ENCODE data around the gene HOXA7. TPM values are rescaled to one million over a fixed set of nuclear protein-coding genes. Genes with fewer than 3 reads are reported as not detected.

HOXA7 gene
- total and polyA plus RNA-seq, 2 donors (not counting 1 experiment from before 2014, with no cell fraction given) = 0.37 TPM; not detected in 1

- Histone ChIP-seq H2AFZ (ENCODE audit: insufficient read depth, low read depth, low read length, poor library complexity, severe bottlenecking) (no peak overlapping the region), H3K4me1 (ENCODE audit: control insufficient read depth in 2 of 2, insufficient read depth in 2 of 2, low read length in 2 of 2) (no peaks in the 10 kb centered on the region), H3K27me3 (replicated peaks in 1 of 4; ENCODE audit: control extremely low read depth in 1 of 4, control insufficient read depth in 3 of 4, insufficient read depth in 4 of 4, low read length in 3 of 4) (peaks cover 0 to 7% (median 0%) of the 10 kb centered on the region in 4 experiments), H4K20me1 (ENCODE audit: control insufficient read depth, insufficient read depth, low read length, poor library complexity, severe bottlenecking) (no peaks in the 10 kb centered on the region), H3K27ac (ENCODE audit: low read length in 2 of 2) (no peak overlapping the region), H3K79me2 (ENCODE audit: control insufficient read depth, insufficient read depth, low read length) (no peaks in the 10 kb centered on the region), H3K36me3 (replicated peaks in 1 of 2; ENCODE audit: control extremely low read depth in 1 of 2, control insufficient read depth in 1 of 2, extremely low read depth in 1 of 2, insufficient read depth in 2 of 2, low read length in 1 of 2) (no peaks in the 10 kb centered on the region), H3K9me3 (ENCODE audit: control extremely low read depth in 1 of 3, control insufficient read depth in 2 of 3, insufficient read depth in 1 of 3, low read length in 2 of 3) (peaks cover 0 to 8% (median 0%) of the 10 kb centered on the region in 3 donors), H3K4me2 (replicated peaks; ENCODE audit: low read depth, low read length, poor library complexity, severe bottlenecking) (no peak overlapping the region), H3K4me3 (ENCODE audit: control extremely low read depth in 1 of 5, extremely low read depth in 1 of 5, insufficient read depth in 1 of 5, low read depth in 2 of 5, low read length in 4 of 5) (no peak overlapping the region), H3K9ac (ENCODE audit: low read length) (no peak overlapping the region)
- intact Hi-C loops (cut with micrococcal nuclease) = no loop called here
- Mint-ChIP-seq H3K27me3 (peaks cover 13% of the 10 kb centered on the region), H3K4me3 (no peak overlapping the region), H3K9me3 (ENCODE audit: insufficient read depth) (no peaks in the 10 kb centered on the region), H3K27ac (no peak overlapping the region), H3K4me1 (no peaks in the 10 kb centered on the region)
- TF ChIP-seq, protein P1, sequence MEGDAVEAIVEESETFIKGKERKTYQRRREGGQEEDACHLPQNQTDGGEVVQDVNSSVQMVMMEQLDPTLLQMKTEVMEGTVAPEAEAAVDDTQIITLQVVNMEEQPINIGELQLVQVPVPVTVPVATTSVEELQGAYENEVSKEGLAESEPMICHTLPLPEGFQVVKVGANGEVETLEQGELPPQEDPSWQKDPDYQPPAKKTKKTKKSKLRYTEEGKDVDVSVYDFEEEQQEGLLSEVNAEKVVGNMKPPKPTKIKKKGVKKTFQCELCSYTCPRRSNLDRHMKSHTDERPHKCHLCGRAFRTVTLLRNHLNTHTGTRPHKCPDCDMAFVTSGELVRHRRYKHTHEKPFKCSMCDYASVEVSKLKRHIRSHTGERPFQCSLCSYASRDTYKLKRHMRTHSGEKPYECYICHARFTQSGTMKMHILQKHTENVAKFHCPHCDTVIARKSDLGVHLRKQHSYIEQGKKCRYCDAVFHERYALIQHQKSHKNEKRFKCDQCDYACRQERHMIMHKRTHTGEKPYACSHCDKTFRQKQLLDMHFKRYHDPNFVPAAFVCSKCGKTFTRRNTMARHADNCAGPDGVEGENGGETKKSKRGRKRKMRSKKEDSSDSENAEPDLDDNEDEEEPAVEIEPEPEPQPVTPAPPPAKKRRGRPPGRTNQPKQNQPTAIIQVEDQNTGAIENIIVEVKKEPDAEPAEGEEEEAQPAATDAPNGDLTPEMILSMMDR (IDR thresholded peaks at IDR 0.05) = no peak
- TF ChIP-seq EZH2 (IDR thresholded peaks at IDR 0.05; ENCODE audit: borderline replicate concordance, insufficient read depth, low read depth, low read length, poor library complexity, severe bottlenecking) = no peak
- DNase-seq (no peak), ATAC-seq (ENCODE audit: low read depth) (no peak)
- CTCF ChIA-PET = no interaction called here
- POLR2A ChIA-PET = no interaction called here
- 95% methylated on average over 24 of the region's 57 CpGs for WGBS (ENCODE audit: insufficient coverage)
Measured at GRCh38 chr7:27112955-27113949, 43.2 kb downstream of the HOXA7 start.

GRCh38 chr7:27112361-27112760 is 44.1 kb downstream of the HOXA7 start:
- DNase-seq = no peak
- Histone ChIP-seq H3K27ac (ENCODE audit: low read length in 2 of 2) (no peak overlapping the region), H3K27me3 (replicated peaks in 1 of 4; ENCODE audit: control extremely low read depth in 1 of 4, control insufficient read depth in 3 of 4, insufficient read depth in 4 of 4, low read length in 3 of 4) (peaks cover 0 to 6% (median 0%) of the 10 kb centered on the region in 4 experiments), H2AFZ (ENCODE audit: insufficient read depth, low read depth, low read length, poor library complexity, severe bottlenecking) (no peak overlapping the region), H3K79me2 (ENCODE audit: control insufficient read depth, insufficient read depth, low read length) (no peaks in the 10 kb centered on the region), H3K4me1 (ENCODE audit: control insufficient read depth in 2 of 2, insufficient read depth in 2 of 2, low read length in 2 of 2) (no peaks in the 10 kb centered on the region), H3K4me2 (replicated peaks; ENCODE audit: low read depth, low read length, poor library complexity, severe bottlenecking) (no peak overlapping the region), H4K20me1 (ENCODE audit: control insufficient read depth, insufficient read depth, low read length, poor library complexity, severe bottlenecking) (no peaks in the 10 kb centered on the region), H3K9ac (ENCODE audit: low read length) (no peak overlapping the region), H3K9me3 (ENCODE audit: control extremely low read depth in 1 of 3, control insufficient read depth in 2 of 3, insufficient read depth in 1 of 3, low read length in 2 of 3) (peaks cover 0 to 15% (median 0%) of the 10 kb centered on the region in 3 donors), H3K36me3 (replicated peaks in 1 of 2; ENCODE audit: control extremely low read depth in 1 of 2, control insufficient read depth in 1 of 2, extremely low read depth in 1 of 2, insufficient read depth in 2 of 2, low read length in 1 of 2) (no peaks in the 10 kb centered on the region), H3K4me3 (ENCODE audit: control extremely low read depth in 1 of 5, extremely low read depth in 1 of 5, insufficient read depth in 1 of 5, low read depth in 2 of 5, low read length in 4 of 5) (no peak overlapping the region)
- no peaks in the 10 kb centered on the region for H3K4me1 Mint-ChIP-seq
- H3K4me3 Mint-ChIP-seq = no peak overlapping the region
- no peaks in the 10 kb centered on the region for H3K9me3 Mint-ChIP-seq (ENCODE audit: insufficient read depth)
- ChIA-PET POLR2A (no interaction called here), CTCF (no interaction called here)
- intact Hi-C loops (cut with micrococcal nuclease) = no loop called here
- H3K27ac Mint-ChIP-seq = no peak overlapping the region
- peaks cover 8% of the 10 kb centered on the region for H3K27me3 Mint-ChIP-seq
- WGBS (ENCODE audit: insufficient coverage) = no CpG with 5 or more reads among the region's 4 CpGs
- no peak for TF ChIP-seq EZH2 (IDR thresholded peaks at IDR 0.05; ENCODE audit: borderline replicate concordance, insufficient read depth, low read depth, low read length, poor library complexity, severe bottlenecking)
- TF ChIP-seq, protein P1 (IDR thresholded peaks at IDR 0.05) = no peak
- no peak for ATAC-seq (ENCODE audit: low read depth)

Data from B cell (primary cell).